A549 (cell line): ENCODE results near the gene TTC28.
"Not testable (repeated sequence)": the region's sequence is repeated elsewhere in the genome, so short reads cannot be mapped to it uniquely, and the experiment has no call there.

Experiments
- CBX8 ChIP-seq: fragments of 200-600 bp; sonication (generic); IDR thresholded peaks from 2 replicates; pipeline ENCODE4 v1.6.1; 2016
- CHD4 ChIP-seq: fragments of 200-600 bp; sonication (generic); IDR thresholded peaks from 2 replicates; pipeline ENCODE4 v1.6.1; 2016; ENCODE audit warnings: antibody characterized with exemption, mild to moderate bottlenecking, borderline replicate concordance
- CTCF ChIP-seq: fragments of >200 bp; sonication (Bioruptor Twin); formaldehyde crosslinking; IDR thresholded peaks from 3 replicates; pipeline ENCODE4 v1.5.1; 2016
- EP300 ChIP-seq, 2 experiments: fragments of >200 bp; sonication (Bioruptor Twin); formaldehyde crosslinking; IDR thresholded peaks; 2 replicates in 1 of 2; 3 replicates in 1 of 2; pipeline ENCODE4 v1.6.1; 2016 to 2017
- FOSB ChIP-seq: fragments of 250-450 bp; sonication (Bioruptor Pico); IDR thresholded peaks from 2 replicates; pipeline ENCODE4 v1.5.0; 2020; ENCODE audit warnings: mild to moderate bottlenecking, moderate library complexity
- HDAC2 ChIP-seq: fragments of 200-600 bp; sonication (generic); IDR thresholded peaks from 2 replicates; pipeline ENCODE4 v1.6.1; 2016
- JUN ChIP-seq, 2 experiments: fragments of >200 bp; sonication (Bioruptor Twin); formaldehyde crosslinking; IDR thresholded peaks; 2 replicates in 1 of 2; 3 replicates in 1 of 2; pipeline ENCODE4 v1.6.1; 2016 to 2017
- KDM1A ChIP-seq: fragments of 200-600 bp; sonication (generic); IDR thresholded peaks from 2 replicates; pipeline ENCODE4 v1.6.1; 2016; ENCODE audit warnings: low read depth, mild to moderate bottlenecking
- MAFK ChIP-seq: fragments of 450-650 bp; IDR thresholded peaks from 2 replicates; pipeline ENCODE4 v1.6.1; 2014; ENCODE audit not compliant: partially characterized antibody
- MAX ChIP-seq: IDR thresholded peaks from 2 replicates; pipeline ENCODE4 v1.6.1; 2012
- POLR2A ChIP-seq: IDR thresholded peaks from 2 replicates; pipeline ENCODE4 v1.6.1; 2012; ENCODE audit warnings: mild to moderate bottlenecking, low read length
- RFX5 ChIP-seq: fragments of 450-650 bp; IDR thresholded peaks from 2 replicates; pipeline ENCODE4 v1.7.1; 2014; ENCODE audit warnings: antibody characterized with exemption, mild to moderate bottlenecking, moderate library complexity
- SMC3 ChIP-seq: fragments of >200 bp; sonication (Bioruptor Twin); formaldehyde crosslinking; IDR thresholded peaks from 3 replicates; pipeline ENCODE4 v1.6.1; 2018; ENCODE audit warnings: inconsistent platforms

GRCh38 chr22:28560743-28561101 lies 118.9 kb downstream of the TTC28 start:
- not testable (repeated sequence) for TF ChIP-seq MAFK; POLR2A; CHD4; CTCF; KDM1A; SMC3; RFX5; EP300 (IDR thresholded peaks at IDR 0.05); JUN (IDR thresholded peaks at IDR 0.05); HDAC2; MAX; CBX8; FOSB
